WTC11 (cell line): ENCODE data around the gene SCO2. TPM values are rescaled to one million over a fixed set of nuclear protein-coding genes. Genes with fewer than 3 reads are reported as not detected.

Experiments
- ATF2 ChIP-seq: sonication (generic); formaldehyde crosslinking; IDR thresholded peaks from 2 replicates; pipeline ENCODE4 v1.8.1; 2022; ENCODE audit warnings: low read depth, missing genetic modification reagents, borderline replicate concordance
- IRF1 ChIP-seq: sonication (generic); formaldehyde crosslinking; IDR thresholded peaks from 2 replicates; pipeline ENCODE4 v1.8.0; 2023; ENCODE audit warnings: missing genetic modification reagents
- IRF2 ChIP-seq: sonication (generic); formaldehyde crosslinking; IDR thresholded peaks from 2 replicates; pipeline ENCODE4 v1.8.0; 2022; ENCODE audit warnings: low read depth, missing genetic modification reagents, borderline replicate concordance
- MYBL2 ChIP-seq: sonication (generic); formaldehyde crosslinking; IDR thresholded peaks from 2 replicates; pipeline ENCODE4 v1.8.1; 2023; ENCODE audit warnings: mild to moderate bottlenecking, moderate library complexity, missing genetic modification reagents
- NFE2L1 ChIP-seq: sonication (generic); formaldehyde crosslinking; IDR thresholded peaks from 2 replicates; pipeline ENCODE4 v1.8.1; 2023; ENCODE audit warnings: missing genetic modification reagents
- NFYB ChIP-seq: sonication (generic); formaldehyde crosslinking; conservative IDR thresholded peaks from 2 replicates; pipeline ENCODE4 v1.8.0; 2022; ENCODE audit warnings: low read depth, missing genetic modification reagents
- PRRX2 ChIP-seq: fragments of 250-450 bp; sonication (Bioruptor Pico); IDR thresholded peaks from 2 replicates; pipeline ENCODE4 v1.8.0; 2021; ENCODE audit warnings: mild to moderate bottlenecking
- SOX15 ChIP-seq: fragments of 250-450 bp; sonication (Bioruptor Pico); IDR thresholded peaks from 2 replicates; pipeline ENCODE4 v1.9.0; 2021; ENCODE audit warnings: mild to moderate bottlenecking
- STAT6 ChIP-seq: sonication (generic); formaldehyde crosslinking; conservative IDR thresholded peaks from 2 replicates; pipeline ENCODE4 v1.8.1; 2023; ENCODE audit warnings: mild to moderate bottlenecking, low read depth, missing genetic modification reagents, moderate library complexity
- ZBTB43 ChIP-seq: sonication (generic); formaldehyde crosslinking; IDR thresholded peaks from 2 replicates; pipeline ENCODE4 v1.8.1; 2023; ENCODE audit warnings: mild to moderate bottlenecking, missing genetic modification reagents
- ZNF121 ChIP-seq: sonication (generic); formaldehyde crosslinking; IDR thresholded peaks from 2 replicates; pipeline ENCODE4 v1.8.0; 2023; ENCODE audit warnings: missing genetic modification reagents
- ZNF219 ChIP-seq: sonication (generic); formaldehyde crosslinking; IDR thresholded peaks from 2 replicates; pipeline ENCODE4 v1.8.0; 2023; ENCODE audit warnings: missing genetic modification reagents, mild to moderate bottlenecking, borderline replicate concordance
- ZNF232 ChIP-seq: sonication (generic); formaldehyde crosslinking; IDR thresholded peaks from 2 replicates; pipeline ENCODE4 v1.8.0; 2022; ENCODE audit warnings: mild to moderate bottlenecking, missing genetic modification reagents
- ZNF396 ChIP-seq: fragments of 250-450 bp; sonication (Bioruptor Pico); IDR thresholded peaks from 2 replicates; pipeline ENCODE4 v1.8.0; 2021; ENCODE audit warnings: mild to moderate bottlenecking, moderate library complexity, borderline replicate concordance
- ZNF416 ChIP-seq: fragments of 250-450 bp; sonication (Bioruptor Pico); IDR thresholded peaks from 2 replicates; pipeline ENCODE4 v1.9.0; 2021; ENCODE audit warnings: mild to moderate bottlenecking, inconsistent platforms
- total RNA-seq: library from RNA; stranded (reverse); gene quantifications from 3 replicates; pipeline ENCODE4 v1.2.3, GENCODE V29; 2021
- TF ChIP-seq, protein P1 (sequence below): sonication (generic); formaldehyde crosslinking; IDR thresholded peaks from 2 replicates; pipeline ENCODE4 v1.8.0; 2022; ENCODE audit warnings: mild to moderate bottlenecking, missing genetic modification reagents
- TF ChIP-seq, protein P2 (sequence below): fragments of 250-450 bp; sonication (Bioruptor Pico); IDR thresholded peaks from 2 replicates; pipeline ENCODE4 v1.9.0; 2021; ENCODE audit warnings: mild to moderate bottlenecking
- TF ChIP-seq, protein P3 (sequence below): sonication (generic); formaldehyde crosslinking; IDR thresholded peaks from 2 replicates; pipeline ENCODE4 v1.8.1; 2023; ENCODE audit warnings: mild to moderate bottlenecking, missing genetic modification reagents, moderate library complexity
- TF ChIP-seq, protein P4 (sequence below): sonication (generic); formaldehyde crosslinking; IDR thresholded peaks from 2 replicates; pipeline ENCODE4 v1.8.0; 2023; ENCODE audit warnings: missing genetic modification reagents, mild to moderate bottlenecking, borderline replicate concordance
- TF ChIP-seq, protein P5 (sequence below): sonication (generic); formaldehyde crosslinking; IDR thresholded peaks from 2 replicates; pipeline ENCODE4 v1.8.1; 2022; ENCODE audit warnings: low read depth, mild to moderate bottlenecking, moderate library complexity, missing genetic modification reagents, borderline replicate concordance

Gene SCO2
- total RNA-seq, 1 experiment from 2014 or later, result not detected

DNA sequence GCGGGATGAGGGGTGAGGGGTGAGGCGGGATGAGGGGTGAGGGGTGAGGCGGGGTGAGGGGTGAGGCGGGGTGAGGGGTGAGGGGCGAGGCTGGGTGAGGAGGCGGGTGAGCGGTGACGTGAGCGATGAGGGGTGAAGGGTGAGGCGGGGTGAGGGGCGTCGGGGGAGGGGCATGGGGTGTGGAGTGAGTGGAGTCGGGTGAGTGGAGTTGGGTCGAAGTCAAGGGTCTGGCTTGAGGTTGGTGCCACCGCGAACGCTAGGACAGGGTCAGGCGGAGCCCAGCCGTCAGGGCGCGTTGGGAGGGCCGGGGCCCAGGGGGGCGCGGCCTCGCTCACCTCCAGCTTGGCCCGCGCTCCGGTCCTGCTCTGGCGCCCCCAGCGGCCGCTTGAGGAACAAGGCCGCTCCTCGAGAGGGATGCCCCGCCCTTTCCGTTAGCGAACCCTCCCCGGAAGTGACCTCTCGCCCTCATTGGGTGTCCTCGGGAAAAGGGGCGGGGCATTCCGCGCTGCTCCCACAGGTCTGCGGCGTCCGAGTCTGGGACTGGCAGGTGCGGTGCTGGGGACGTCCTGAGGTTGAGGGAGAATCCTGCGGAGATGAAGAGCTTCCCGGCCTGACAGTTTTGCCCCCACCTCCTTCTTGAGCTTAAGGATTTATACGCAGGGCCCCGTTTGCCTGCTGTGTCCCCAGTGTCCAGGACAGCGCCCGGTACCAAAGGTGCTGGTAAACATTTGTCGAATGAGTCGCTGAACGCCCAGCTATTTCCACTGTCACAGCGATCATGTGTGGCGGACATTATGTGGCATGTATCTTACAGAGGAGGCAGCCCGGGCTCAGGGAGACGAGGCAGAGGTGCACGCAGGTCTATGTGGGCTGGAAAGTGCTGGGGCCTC lies 37.4 kb upstream of the SCO2 start, which contains the start of gene SYCE3 (continued):
- TF ChIP-seq, protein P1, sequence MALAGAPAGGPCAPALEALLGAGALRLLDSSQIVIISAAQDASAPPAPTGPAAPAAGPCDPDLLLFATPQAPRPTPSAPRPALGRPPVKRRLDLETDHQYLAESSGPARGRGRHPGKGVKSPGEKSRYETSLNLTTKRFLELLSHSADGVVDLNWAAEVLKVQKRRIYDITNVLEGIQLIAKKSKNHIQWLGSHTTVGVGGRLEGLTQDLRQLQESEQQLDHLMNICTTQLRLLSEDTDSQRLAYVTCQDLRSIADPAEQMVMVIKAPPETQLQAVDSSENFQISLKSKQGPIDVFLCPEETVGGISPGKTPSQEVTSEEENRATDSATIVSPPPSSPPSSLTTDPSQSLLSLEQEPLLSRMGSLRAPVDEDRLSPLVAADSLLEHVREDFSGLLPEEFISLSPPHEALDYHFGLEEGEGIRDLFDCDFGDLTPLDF, result no peak
- TF ChIP-seq, protein P2, sequence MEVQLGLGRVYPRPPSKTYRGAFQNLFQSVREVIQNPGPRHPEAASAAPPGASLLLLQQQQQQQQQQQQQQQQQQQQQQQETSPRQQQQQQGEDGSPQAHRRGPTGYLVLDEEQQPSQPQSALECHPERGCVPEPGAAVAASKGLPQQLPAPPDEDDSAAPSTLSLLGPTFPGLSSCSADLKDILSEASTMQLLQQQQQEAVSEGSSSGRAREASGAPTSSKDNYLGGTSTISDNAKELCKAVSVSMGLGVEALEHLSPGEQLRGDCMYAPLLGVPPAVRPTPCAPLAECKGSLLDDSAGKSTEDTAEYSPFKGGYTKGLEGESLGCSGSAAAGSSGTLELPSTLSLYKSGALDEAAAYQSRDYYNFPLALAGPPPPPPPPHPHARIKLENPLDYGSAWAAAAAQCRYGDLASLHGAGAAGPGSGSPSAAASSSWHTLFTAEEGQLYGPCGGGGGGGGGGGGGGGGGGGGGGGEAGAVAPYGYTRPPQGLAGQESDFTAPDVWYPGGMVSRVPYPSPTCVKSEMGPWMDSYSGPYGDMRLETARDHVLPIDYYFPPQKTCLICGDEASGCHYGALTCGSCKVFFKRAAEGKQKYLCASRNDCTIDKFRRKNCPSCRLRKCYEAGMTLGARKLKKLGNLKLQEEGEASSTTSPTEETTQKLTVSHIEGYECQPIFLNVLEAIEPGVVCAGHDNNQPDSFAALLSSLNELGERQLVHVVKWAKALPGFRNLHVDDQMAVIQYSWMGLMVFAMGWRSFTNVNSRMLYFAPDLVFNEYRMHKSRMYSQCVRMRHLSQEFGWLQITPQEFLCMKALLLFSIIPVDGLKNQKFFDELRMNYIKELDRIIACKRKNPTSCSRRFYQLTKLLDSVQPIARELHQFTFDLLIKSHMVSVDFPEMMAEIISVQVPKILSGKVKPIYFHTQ (CRISPR knock-in tag), result no peak
- TF ChIP-seq STAT6 (CRISPR knock-in tag) (no peak), NFYB (peak; percentile 58), MYBL2 (CRISPR knock-in tag) (0 out of 2 replicates have a peak, but pooled peaks have one; percentile 56), ZNF121 (CRISPR knock-in tag) (no peak), ATF2 (CRISPR knock-in tag) (no peak), ZNF416 (CRISPR knock-in tag) (no peak), ZNF219 (CRISPR knock-in tag) (no peak), IRF2 (no peak), ZNF396 (CRISPR knock-in tag) (no peak), ZBTB43 (CRISPR knock-in tag) (peak; percentile 47; the same call in 1 of the 2 replicates), ZNF232 (no peak), NFE2L1 (no peak; the same call in 1 of the 2 replicates), PRRX2 (CRISPR knock-in tag) (no peak), SOX15 (no peak), IRF1 (no peak)
- TF ChIP-seq, protein P3, sequence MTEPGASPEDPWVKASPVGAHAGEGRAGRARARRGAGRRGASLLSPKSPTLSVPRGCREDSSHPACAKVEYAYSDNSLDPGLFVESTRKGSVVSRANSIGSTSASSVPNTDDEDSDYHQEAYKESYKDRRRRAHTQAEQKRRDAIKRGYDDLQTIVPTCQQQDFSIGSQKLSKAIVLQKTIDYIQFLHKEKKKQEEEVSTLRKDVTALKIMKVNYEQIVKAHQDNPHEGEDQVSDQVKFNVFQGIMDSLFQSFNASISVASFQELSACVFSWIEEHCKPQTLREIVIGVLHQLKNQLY (CRISPR knock-in tag), result no peak
- TF ChIP-seq, protein P4, sequence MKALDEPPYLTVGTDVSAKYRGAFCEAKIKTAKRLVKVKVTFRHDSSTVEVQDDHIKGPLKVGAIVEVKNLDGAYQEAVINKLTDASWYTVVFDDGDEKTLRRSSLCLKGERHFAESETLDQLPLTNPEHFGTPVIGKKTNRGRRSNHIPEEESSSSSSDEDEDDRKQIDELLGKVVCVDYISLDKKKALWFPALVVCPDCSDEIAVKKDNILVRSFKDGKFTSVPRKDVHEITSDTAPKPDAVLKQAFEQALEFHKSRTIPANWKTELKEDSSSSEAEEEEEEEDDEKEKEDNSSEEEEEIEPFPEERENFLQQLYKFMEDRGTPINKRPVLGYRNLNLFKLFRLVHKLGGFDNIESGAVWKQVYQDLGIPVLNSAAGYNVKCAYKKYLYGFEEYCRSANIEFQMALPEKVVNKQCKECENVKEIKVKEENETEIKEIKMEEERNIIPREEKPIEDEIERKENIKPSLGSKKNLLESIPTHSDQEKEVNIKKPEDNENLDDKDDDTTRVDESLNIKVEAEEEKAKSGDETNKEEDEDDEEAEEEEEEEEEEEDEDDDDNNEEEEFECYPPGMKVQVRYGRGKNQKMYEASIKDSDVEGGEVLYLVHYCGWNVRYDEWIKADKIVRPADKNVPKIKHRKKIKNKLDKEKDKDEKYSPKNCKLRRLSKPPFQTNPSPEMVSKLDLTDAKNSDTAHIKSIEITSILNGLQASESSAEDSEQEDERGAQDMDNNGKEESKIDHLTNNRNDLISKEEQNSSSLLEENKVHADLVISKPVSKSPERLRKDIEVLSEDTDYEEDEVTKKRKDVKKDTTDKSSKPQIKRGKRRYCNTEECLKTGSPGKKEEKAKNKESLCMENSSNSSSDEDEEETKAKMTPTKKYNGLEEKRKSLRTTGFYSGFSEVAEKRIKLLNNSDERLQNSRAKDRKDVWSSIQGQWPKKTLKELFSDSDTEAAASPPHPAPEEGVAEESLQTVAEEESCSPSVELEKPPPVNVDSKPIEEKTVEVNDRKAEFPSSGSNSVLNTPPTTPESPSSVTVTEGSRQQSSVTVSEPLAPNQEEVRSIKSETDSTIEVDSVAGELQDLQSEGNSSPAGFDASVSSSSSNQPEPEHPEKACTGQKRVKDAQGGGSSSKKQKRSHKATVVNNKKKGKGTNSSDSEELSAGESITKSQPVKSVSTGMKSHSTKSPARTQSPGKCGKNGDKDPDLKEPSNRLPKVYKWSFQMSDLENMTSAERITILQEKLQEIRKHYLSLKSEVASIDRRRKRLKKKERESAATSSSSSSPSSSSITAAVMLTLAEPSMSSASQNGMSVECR (CRISPR knock-in tag), result no peak
- TF ChIP-seq, protein P5, sequence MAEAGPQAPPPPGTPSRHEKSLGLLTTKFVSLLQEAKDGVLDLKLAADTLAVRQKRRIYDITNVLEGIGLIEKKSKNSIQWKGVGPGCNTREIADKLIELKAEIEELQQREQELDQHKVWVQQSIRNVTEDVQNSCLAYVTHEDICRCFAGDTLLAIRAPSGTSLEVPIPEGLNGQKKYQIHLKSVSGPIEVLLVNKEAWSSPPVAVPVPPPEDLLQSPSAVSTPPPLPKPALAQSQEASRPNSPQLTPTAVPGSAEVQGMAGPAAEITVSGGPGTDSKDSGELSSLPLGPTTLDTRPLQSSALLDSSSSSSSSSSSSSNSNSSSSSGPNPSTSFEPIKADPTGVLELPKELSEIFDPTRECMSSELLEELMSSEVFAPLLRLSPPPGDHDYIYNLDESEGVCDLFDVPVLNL (CRISPR knock-in tag), result no peak
